Hindlimb muscle (tissue), 1 donor: ENCODE measurements around the gene LMBR1. TPM values are rescaled to one million over a fixed set of nuclear protein-coding genes. Genes with fewer than 3 reads are reported as not detected.
"Not testable (repeated sequence)": the region's sequence is repeated elsewhere in the genome, so short reads cannot be mapped to it uniquely, and the experiment has no call there.

Source experiments
- DNase-seq: peaks from one replicate; pipeline ENCODE4 v3.0.0-alpha.2; 2013
- polyA plus RNA-seq: library from polyadenylated mRNA; unstranded; fragments of 120-200 nt; gene quantifications from one replicate; pipeline ENCODE4 v1.2.1, GENCODE V29; 2013; ENCODE audit not compliant: insufficient read length

LMBR1 gene
- polyA plus RNA-seq, 1 donor: 26.3 TPM

DNA sequence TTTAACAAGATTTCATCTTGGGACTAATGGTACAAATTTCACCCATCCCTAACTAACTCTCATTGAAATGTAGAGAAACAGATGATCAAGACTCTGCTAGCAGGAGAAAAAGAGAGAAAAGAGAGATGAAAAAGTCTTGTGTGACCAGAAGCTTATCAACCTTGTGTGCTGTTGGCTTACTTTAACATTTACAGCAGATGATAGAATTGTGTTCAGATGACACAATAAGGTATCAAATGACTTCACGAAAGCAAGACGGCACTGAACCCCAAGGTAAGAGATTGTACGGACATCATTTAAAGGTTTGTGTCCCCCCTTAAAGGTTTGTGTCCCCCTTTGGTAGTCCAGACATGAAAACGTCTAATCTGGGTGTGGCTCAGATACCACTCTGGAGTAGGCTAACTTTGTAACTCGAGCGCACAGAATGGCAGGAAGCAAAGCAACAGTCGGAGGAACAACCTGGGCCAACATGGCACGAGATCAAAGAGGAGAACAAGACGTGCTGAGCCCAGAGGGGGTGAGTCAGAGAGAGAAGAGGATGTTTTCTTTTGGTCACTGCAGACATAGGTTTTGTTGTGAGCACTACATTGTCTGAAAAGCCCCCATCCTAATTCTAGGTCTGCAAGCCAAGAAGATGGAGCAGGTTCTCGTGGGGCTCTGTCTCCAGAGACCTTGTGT is 10.4 kb upstream of the LMBR1 start:
- no peak for DNase-seq

DNA sequence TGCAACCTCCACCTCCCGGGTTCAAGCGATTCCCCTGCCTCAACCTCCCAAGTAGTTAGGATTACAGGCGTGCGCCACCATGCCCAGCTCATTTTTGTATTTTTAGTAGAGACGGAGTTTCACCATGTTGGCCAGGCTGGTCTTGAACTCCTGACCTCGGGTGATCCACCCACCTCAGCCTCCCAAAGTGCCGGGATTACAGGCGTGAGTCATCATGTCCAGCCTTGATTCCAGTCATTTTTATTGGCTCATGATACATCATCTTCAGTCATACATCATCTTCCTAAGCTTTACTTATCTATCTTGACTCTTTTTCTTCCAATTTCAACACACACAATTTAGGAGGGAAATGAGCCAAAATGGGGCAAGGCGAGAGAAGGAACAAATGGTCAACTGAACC is 7.1 kb upstream of the LMBR1 start:
- DNase-seq: not testable (repeated sequence)

DNA sequence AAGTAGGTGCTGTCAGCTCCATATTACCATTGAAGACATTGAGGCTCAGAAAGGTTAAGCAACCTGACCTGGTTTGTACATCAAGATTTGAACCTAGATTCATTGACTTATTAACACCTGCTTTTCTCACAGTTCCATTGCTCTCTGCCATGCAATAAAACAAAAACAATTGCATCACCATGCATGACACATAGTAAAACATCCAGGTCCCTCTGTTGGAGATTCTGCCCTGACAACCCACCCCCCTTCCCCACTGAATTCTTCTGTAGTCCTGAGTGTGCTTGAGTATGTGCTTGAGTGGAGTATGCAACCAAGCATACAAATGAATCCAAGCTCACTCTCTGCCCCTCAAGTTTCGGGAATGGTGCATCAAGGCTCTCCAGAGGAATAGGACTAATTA is 6.0 kb upstream of the LMBR1 start:
- no peak for DNase-seq

DNA sequence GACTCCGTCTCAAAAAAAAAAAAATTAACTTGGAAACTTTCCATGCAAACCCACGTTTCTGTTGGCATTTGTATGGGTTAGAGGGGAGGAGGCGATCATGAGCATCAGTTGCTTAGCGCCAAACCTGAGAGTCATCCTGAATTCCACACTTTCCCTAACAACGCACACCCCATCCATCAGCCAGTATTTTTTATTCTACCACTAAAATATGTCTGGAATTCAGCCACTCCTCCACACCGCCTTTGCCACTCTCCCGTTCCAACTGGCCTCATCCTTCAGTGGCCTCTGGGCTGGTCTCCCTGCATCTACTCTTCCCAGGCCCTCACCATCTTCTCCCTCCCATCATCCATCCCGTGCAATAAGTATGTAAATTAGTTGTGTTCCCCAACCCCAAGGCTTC is 4.7 kb upstream of the LMBR1 start:
- DNase-seq: no peak

DNA sequence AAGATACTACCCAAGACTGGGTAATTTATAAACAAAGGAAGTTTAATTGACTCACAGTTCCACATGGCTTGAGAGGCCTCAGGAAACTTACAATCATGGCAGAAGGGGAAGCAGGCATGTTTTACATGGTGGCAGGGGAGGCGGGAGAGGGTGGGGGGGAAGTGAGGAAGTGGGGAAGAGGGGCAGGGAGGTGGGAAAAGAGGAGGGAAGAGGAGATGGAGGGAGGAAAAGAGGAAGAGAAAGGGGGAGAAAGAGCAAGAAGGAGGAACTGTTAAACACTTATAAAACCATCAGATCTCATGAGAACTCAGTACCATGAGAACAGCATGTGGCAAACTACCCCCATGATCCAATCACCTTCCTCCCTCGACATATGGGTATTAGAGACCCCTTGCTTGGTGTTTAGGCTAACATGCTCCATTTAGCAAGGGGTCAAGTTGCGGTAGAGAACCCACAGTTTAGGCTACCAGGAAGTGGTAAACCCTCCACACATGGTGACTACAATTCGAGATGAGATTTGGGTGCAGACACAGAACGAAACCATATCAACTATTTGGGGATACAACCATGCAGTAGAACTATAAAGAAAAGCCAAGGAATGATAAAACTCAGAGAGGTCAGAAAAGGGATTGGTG is 3.5 kb upstream of the LMBR1 start:
- no peak for DNase-seq

DNA sequence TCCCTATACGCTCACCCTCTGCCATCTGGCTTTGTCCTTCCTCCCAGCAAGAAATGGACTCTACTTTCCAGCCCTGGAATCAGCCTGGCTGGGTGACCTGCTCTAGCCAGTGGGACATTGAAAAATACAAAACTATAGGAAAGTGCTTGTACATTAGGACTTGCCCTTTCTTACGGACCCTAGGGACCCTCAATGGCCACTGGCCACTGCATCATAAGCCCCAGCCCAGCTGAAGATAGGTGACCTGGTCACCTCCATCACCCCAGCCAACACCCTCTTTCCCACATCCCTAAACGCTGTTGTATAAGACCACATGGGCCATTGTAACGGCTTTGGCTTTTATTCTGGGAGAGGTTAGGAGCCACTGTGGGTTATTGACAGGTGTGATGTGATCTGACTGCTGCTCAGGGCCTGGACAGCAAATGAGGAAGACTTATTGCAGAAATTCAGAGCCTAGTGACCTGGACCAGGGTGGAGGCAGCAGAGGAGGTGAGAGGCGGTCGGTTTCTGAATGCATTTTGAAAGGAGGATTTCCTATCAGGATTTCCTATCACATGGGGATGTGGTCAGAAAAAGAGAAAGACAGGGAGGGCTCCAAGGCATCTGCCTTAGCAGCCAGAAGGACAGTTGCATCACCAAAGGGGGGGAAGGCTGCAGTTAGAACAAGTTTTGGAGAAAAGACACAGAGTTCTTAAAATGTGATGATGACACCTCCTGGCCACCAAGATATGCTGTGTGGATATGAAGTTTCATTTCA is 2.2 kb upstream of the LMBR1 start:
- no peak for DNase-seq

DNA sequence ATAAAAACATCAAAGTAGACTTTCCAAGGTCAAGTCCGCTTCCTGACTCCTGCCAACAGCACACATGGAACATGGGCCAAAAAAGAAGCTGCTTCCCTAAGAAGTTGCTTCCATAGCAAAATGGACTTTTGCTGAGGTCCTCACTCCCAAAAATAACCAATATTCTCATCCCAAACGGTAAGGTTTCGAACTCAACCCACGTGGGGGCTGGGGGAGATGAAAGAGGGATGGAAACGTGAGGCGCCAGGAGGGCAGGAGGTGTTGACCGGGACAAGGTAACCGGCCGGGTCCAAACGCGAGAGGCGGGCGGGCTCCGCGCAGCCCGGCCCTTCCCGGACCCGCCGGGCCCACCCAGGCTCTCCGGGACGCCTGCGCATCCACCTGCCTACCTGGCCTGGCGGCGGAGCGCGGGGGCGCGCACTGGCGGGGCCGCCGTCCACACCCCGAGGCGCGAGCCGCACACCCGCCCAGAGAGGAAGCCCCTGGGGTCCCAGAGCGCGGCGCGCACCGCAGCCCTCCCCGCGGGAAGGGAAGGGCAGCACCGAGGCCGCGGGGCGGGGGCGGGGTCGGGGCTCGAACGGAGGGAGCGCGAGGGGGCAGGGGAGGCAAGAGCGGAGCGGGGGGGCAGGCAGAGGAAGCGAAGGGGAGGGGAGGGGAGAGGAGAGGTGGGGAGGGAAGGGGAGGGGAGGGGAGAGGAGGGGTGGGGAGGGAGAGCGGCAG is 742 bp downstream of the LMBR1 start:
- peak; percentile 21 for DNase-seq

DNA sequence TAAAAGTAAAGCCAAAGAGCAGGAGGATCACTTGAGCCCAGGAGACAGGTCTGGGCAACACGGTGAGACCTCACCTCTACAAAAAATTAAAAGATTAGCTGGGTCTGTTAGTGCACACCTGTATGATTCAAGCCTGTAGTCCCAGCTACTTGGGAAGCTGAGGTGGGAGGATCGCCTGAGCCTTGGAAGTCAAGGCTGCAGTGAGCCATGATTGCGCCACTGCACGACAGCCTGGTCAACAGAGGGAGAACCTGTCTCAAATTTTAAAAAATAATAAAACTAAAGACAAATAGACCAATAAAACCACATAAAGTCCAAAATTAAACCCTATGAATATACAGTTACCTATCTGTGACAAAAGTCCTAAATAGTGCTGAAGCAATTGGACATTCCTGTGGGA is 3.2 kb downstream of the LMBR1 start:
- no peak for DNase-seq

DNA sequence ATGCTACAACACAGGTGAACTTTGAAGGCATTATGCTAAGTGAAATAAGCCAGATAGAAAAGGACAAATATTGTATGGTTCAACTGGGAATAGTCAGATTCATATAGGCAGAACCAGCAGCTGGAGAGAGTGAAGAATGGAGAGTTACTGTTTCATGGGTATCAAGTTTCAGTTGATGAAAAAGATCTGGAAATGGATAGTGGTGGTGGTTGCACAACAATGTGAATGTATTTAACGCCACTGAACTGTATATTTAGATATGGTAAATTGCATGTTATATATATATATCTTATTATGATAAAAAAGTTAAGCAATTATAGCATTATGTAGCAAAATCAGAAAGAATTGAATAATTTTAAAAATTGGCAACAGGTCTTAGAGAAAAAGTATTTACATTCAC is 3.9 kb downstream of the LMBR1 start:
- no peak for DNase-seq

DNA sequence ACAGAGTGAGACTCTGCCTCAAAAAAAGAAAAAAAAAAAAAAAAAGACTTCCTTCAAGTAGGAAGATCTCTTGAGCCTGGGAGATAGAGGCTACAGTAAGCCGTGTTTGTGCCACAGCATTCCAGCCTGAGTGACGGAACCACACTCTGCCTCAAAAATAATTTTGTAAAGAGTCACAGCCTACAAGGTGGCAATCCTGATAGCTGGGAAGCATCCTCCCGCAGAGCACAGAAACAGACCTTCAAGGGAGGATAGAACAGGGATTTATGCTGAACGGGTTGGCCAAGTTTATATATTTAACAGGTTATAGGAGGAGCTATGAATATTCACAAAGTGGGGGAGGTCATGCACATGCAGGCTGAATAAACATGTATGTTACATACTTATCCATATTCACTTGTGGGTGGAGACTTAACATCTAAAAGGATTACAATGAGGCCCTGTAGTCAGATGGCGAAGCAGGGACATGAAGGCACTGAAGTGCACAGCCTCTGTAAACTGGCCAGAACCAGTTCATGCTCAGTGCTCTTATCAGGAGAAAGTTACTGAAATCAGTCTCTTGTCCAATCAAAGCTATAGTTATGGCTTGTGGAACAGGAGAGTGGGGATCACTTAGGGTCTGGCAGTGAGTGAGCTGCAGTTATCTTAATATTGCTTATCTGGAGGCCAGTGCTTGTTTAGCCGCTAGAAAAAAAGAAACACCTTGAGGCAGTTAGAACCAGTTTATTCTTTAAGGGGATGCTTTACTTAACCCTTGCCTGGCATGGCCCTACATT is 6.8 kb downstream of the LMBR1 start:
- no peak for DNase-seq

DNA sequence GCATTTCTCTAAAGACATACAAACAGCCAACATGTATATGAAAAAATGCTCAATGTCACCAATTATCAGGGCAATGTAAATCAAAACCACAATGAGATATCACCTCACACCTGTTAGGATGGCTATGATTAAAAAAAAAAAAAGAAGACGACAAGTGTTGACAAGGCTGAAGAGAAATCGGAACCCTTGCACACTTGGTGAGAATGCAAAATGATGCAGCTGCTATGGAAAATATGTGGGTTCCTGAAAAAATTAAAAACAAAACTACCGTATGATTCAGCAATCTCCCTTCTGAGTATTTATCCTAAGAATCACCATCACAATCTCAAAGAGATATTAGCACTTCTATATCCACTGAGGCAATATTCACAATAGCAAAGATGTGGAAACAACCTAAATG is 11.3 kb downstream of the LMBR1 start:
- no peak for DNase-seq

DNA sequence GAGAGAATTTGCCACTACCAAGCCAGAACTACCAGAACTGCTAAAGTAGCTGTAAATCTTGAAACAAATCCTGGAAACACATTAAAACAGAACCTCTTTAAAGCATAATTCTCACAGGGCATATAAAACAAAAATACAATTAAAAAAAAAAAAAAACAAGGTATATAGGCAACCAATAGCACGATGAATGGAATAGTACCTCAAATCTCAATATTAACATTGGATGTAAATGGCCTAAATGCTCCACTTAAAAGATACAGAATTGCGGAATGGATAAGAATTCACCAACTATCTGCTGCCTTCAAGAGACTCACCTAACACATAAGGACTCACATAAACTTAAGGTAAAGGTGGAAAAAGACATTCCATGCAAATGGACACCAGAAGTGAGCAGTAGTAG is 17.2 kb downstream of the LMBR1 start:
- DNase-seq: no peak

DNA sequence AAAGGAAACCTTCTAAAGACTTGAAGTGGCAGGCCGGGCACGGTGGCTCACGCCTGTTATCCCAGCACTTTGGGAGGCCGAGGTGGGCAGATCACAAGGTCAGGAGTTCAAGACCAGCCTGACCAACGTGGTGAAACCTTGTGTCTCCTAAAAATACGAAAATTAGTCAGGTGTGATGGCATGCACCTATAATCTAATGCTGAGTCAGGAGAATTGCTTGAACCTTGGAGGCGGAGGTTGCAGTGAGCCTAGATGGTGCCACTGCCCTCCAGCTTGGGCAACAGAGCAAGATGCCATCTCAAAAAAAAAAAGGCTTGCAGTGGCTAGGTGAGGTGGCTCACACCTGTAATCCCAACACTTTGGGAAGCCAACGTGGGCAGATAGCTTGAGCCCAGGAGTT is 24.6 kb downstream of the LMBR1 start:
- not testable (repeated sequence) for DNase-seq

DNA sequence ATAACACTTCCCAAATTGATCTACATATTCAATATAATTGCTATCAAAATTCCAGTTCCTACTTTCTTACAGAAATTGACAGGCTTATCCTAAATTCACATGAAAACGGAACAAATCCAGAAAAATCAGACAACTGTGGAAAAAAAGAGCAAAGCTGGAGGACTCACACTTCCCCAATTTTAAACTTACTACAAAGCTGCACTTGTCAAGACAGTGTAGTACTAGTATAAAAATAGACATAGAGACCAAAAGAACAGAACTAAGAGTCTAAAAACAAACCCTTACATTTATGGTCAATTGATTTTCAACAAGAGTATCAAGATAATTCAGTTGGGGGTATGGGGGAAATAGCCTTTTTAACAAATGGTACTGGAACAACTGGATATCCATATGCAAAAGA is 27.5 kb downstream of the LMBR1 start:
- no peak for DNase-seq

DNA sequence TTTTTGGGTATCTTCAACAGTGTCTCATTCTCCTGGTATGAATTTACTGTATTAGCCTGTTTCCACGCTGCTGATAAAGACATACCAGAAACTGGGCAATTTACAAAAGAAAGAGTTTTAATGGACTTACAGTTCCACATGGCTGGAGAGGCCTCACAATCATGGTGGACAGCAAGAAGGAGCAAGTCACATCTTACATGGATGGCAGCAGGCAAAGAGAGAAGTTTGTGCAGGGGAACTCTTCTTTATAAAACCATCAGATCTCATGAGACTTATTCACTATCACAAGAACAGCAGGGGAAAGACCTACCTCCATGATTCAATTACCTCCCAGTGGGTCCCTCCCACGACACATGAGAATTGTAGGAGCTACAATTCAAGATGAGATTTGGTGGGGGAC is 31.0 kb downstream of the LMBR1 start:
- DNase-seq: not testable (repeated sequence)

DNA sequence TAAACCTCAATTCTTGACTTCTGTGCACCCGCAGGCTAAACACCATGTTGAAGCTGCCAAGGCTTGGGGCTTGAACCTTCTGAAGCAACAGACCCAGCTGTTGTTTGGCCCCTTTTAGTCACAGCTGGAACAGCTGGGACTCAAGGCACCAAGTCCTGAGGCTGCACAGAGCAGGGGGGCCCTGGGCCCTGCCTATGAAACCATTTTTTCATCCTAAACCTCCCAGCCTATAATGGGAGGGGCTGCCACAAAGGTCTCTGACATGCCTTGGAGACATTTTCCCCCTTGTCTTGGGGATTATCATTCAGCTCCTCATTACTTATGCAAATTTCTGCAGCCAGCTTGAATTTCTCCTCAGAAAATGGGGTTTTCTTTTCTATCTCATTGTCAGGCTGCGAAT is 31.8 kb downstream of the LMBR1 start:
- DNase-seq: no peak

DNA sequence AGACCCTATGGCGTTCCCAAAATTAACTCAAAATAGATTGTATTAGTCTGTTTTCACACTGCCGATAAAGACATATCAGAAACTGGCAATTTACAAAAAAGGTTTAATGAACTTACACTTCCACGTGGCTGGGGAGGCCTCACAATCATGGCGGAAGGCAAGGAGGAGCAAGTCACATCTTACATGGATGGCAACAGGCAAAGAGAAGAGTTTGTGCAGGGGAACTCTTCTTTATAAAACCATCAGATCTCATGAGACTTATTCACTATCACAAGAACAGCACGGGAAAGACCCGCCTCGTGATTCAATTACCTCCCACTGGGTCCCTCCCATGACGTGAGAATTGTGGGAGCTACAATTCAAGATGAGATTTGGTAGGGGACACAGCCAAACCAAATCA is 32.9 kb downstream of the LMBR1 start:
- DNase-seq: not testable (repeated sequence)

DNA sequence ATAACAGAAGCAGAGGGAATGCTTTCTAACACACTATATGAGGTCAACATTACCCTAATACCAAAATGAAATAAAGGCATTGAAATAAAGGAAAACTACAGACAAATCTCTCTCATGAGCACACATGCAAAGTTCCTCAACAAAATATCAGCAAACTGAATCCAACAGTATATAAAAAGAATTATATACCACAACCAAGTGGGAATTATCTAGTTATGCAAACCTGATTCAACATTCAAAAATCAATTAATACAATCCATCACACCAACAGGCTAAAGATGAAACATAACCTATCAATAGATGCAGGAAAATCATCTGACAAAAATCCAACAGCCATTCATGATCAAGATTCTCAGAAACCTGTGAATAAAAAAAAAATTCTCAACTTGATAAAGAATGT is 34.5 kb downstream of the LMBR1 start:
- no peak for DNase-seq

DNA sequence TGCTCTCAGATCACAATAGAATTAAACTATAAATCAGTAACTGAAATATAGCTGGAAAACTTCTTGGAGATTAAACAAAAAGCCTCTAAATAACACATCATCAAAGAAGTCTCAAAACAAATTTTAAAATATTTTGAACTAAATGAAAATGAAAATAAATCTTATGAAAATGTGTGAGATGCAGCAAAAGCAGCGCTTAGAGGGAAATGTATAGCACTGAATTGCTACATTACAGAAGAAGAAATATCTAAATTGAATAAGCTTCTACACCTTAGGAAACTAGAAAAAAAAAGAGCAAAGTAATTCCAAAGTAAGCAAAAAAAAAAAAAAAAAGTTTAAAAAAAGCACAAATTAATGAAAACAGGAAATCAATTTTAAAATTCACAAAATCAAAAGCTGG is 35.2 kb downstream of the LMBR1 start:
- no peak for DNase-seq

DNA sequence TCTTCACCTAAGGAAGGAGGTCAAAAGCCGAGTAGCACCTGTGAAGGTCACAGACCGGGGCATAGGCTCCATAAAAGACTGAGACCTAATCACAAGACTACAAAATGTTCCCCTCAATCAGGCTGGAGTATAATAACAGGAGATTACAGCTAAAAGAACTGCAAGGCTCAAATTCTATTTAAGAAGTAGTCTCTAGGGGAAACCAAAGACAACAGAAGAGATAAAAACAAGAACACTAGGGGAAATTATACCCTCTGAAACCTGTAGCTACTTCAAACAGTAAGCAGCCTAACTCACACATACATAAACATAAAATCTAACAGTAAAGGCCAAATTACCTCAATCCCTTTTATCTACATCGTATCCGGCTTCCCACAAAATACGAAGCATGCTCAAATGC is 38.3 kb downstream of the LMBR1 start:
- no peak for DNase-seq

DNA sequence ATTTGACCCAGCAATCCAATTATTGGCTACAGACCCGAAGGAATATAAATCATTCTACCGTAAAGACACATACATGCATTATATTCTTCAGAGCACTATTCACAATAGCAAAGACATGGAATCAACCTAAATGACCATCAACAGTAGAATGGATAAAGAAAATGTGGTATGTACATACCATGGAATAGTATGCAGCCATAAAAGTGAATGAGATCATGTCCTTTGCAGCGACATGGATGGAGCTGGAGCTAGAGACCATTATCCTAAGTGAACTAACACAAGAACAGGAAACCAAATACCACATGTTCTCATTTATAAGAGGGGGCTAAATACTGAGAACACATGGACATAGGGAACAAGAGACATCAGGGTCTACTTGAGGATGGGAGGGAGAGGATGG is 44.0 kb downstream of the LMBR1 start:
- DNase-seq: no peak

DNA sequence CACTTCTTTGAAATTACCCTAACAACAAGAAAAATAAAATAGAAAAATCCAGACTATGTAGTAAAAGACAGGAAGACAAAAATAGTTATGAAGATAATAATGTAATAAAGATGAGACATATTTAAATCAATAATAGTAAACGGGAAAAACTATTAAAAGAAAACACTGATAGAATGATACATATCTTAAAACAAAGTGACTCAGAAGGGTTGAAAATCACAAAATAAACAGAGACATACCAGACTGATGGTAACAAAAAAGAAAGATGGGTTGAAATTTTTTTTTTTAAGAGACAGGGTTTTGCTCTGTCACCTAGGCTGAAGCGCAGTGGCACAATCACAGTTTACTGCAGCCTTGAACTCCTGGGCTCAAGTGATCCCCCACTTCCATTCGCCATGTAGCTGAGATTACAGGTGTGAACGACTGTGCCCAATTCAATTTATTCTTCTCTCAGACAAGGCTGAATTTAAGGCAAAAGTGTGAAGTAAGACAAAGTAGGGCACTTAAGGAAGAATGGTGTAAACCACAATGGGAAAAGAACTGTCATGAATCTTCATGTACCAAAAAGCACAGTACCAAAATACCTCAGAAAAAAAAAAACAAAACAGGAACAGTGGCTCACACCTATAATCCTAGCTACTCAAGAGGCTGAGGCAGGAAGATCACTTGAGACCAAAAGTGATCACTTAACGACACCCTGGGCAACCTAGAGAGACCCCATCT is 47.4 kb downstream of the LMBR1 start:
- DNase-seq: no peak
